B cell (primary cell): ENCODE measurements around the gene SLC25A26. TPM values are rescaled to one million over a fixed set of nuclear protein-coding genes. Genes with fewer than 3 reads are reported as not detected.

Source experiments
- ATAC-seq: fragments of 200-7000 bp; cut with Tn5 transposase; one replicate; pipeline ENCODE4 v1.10.0; 2021; ENCODE audit warnings: low read depth, mild to moderate bottlenecking, moderate number of reproducible peaks, moderate library complexity
- CTCF ChIA-PET: fragments of 350-600 bp; sonication (Branson Sonifier 250); formaldehyde crosslinking; loops from one replicate; lab custom pipeline; 2021; ENCODE audit warnings: antibody characterized with exemption, inconsistent platforms; lab: Charles Lee
- POLR2A ChIA-PET: fragments of 350-600 bp; sonication (Branson Sonifier 250); formaldehyde crosslinking; loops from one replicate; lab custom pipeline; 2021; ENCODE audit warnings: antibody characterized with exemption; lab: Charles Lee
- DNase-seq: peaks from one replicate; pipeline ENCODE4 v3.0.0; 2013
- H2AFZ ChIP-seq: 2 replicates; pipeline ENCODE4 v1.6.1; 2012; ENCODE audit warnings: mild to moderate bottlenecking, low read depth, low read length; ENCODE audit not compliant: insufficient read depth, poor library complexity, severe bottlenecking
- H3K27ac ChIP-seq, 2 donors: 1 replicate in 1 of 2; 2 replicates in 1 of 2; pipeline ENCODE4 v1.5.1; 2012 to 2013; ENCODE audit warnings: low read length in 2 of 2, mild to moderate bottlenecking in 2 of 2, moderate library complexity in 1 of 2
- H3K27me3 ChIP-seq, 4 experiments: fragments of 200-600 bp in 1 of 4; sonication (generic) in 1 of 4; replicated peaks in 1 of 4; 1 replicate in 2 of 4; 2 replicates in 2 of 4; pipeline versions ENCODE4 v1.6.1 to v1.7.0; 2013 to 2016; ENCODE audit warnings: low read length in 3 of 4, mild to moderate bottlenecking in 2 of 4, mixed read lengths in 1 of 4, moderate library complexity in 1 of 4; ENCODE audit not compliant: insufficient read depth in 4 of 4, control insufficient read depth in 3 of 4; ENCODE audit errors: control extremely low read depth in 1 of 4
- H3K36me3 ChIP-seq, 2 experiments: replicated peaks in 1 of 2; 1 replicate in 1 of 2; 2 replicates in 1 of 2; pipeline versions ENCODE4 v1.6.1 to v1.7.1; 2013; ENCODE audit warnings: low read length in 1 of 2; ENCODE audit not compliant: insufficient read depth in 2 of 2, control insufficient read depth in 1 of 2; ENCODE audit errors: control extremely low read depth in 1 of 2, extremely low read depth in 1 of 2
- H3K4me1 ChIP-seq, 2 donors: fragments of 200-600 bp in 1 of 2; sonication (generic) in 1 of 2; 1 replicate in 1 of 2; 2 replicates in 1 of 2; pipeline versions ENCODE4 v1.5.1 to v1.6.1; 2013 to 2017; ENCODE audit warnings: low read length in 2 of 2; ENCODE audit not compliant: control insufficient read depth in 2 of 2, insufficient read depth in 2 of 2
- H3K4me2 ChIP-seq: replicated peaks from 2 replicates; pipeline ENCODE3; 2012; ENCODE audit warnings: mild to moderate bottlenecking, low read depth, low read length; ENCODE audit not compliant: poor library complexity, severe bottlenecking
- H3K4me3 ChIP-seq, 5 experiments: fragments of 200-600 bp in 1 of 5; sonication (generic) in 1 of 5; 1 replicate in 3 of 5; 2 replicates in 2 of 5; pipeline versions ENCODE4 v1.5.1 to v1.7.0; 2011 to 2016; ENCODE audit warnings: low read length in 4 of 5, mild to moderate bottlenecking in 4 of 5, low read depth in 2 of 5, control low read depth in 1 of 5, moderate library complexity in 1 of 5; ENCODE audit not compliant: insufficient read depth in 1 of 5; ENCODE audit errors: control extremely low read depth in 1 of 5, extremely low read depth in 1 of 5
- H3K79me2 ChIP-seq: fragments of 200-600 bp; sonication (generic); one replicate; pipeline ENCODE4 v1.6.0; 2016; ENCODE audit warnings: low read length; ENCODE audit not compliant: control insufficient read depth, insufficient read depth
- H3K9ac ChIP-seq: fragments of 200-600 bp; sonication (generic); 2 replicates; pipeline ENCODE4 v1.6.1; 2017; ENCODE audit warnings: mild to moderate bottlenecking, low read length, moderate library complexity
- H3K9me3 ChIP-seq, 3 donors: one replicate each; pipeline versions ENCODE4 v1.6.1 to v1.7.1; 2013; ENCODE audit warnings: low read length in 2 of 3; ENCODE audit not compliant: control insufficient read depth in 2 of 3, insufficient read depth in 1 of 3; ENCODE audit errors: control extremely low read depth in 1 of 3
- H4K20me1 ChIP-seq: 2 replicates; pipeline ENCODE4 v1.6.0; 2012; ENCODE audit warnings: mild to moderate bottlenecking, low read length; ENCODE audit not compliant: insufficient read depth, control insufficient read depth, poor library complexity, severe bottlenecking
- H3K27ac Mint-ChIP-seq: one replicate; pipeline ENCODE4 v1.8.0; 2021; ENCODE audit warnings: mixed read lengths
- H3K27me3 Mint-ChIP-seq: one replicate; pipeline ENCODE4 v1.8.0; 2021; ENCODE audit warnings: mixed read lengths
- H3K4me1 Mint-ChIP-seq: one replicate; pipeline ENCODE4 v1.8.0; 2021; ENCODE audit warnings: mixed read lengths
- H3K4me3 Mint-ChIP-seq: one replicate; pipeline ENCODE4 v1.8.0; 2021; ENCODE audit warnings: mixed read lengths
- H3K9me3 Mint-ChIP-seq: one replicate; pipeline ENCODE4 v1.8.0; 2022; ENCODE audit warnings: mixed read lengths; ENCODE audit not compliant: insufficient read depth
- CTCF ChIP-seq: fragments of 200-600 bp; IDR thresholded peaks from one replicate; pipeline ENCODE4 v1.8.0; 2022; ENCODE audit warnings: antibody characterized with exemption, mild to moderate bottlenecking
- EZH2 ChIP-seq: IDR thresholded peaks from 2 replicates; pipeline ENCODE4 v1.6.1; 2012; ENCODE audit warnings: borderline replicate concordance, low read depth, mild to moderate bottlenecking, moderate library complexity, low read length; ENCODE audit not compliant: insufficient read depth, poor library complexity, severe bottlenecking
- WGBS: methylation state at CpG from one replicate; pipeline ENCODE4 v1.1.5; 2013; ENCODE audit warnings: missing lambda C conversion rate; ENCODE audit not compliant: insufficient coverage; 5-methylcytosine and 5-hydroxymethylcytosine counted together
- intact Hi-C: fragments of 100-400 bp; cut with micrococcal nuclease; formaldehyde crosslinking; loops from one replicate; pipeline ENCODE4 v1.10.0; 2022
- polyA plus RNA-seq: library from polyadenylated mRNA; depleted of rRNA; stranded (reverse); fragments of >200 nt; gene quantifications from 2 replicates; pipeline ENCODE4 v1.2.3, GENCODE V29; 2012
- total RNA-seq, 2 donors: library from RNA; stranded (reverse); fragments of 120-200 nt in 1 of 2; gene quantifications; 1 replicate in 1 of 2; 2 replicates in 1 of 2; pipeline versions ENCODE4 v1.2.3 to v1.2.4, GENCODE V29; 2013 to 2022

The SLC25A26 gene
- total and polyA plus RNA-seq, 2 donors (not counting 1 experiment from before 2014, with no cell fraction given): 22.3 to 23.8 TPM

GRCh38 chr3:66259566-66260255 is 38.9 kb downstream of the SLC25A26 start:
- H4K20me1 ChIP-seq: peaks cover 34% of the 10 kb centered on the region
- peaks cover 12 to 14% of the 10 kb centered on the region in 2 donors for H3K4me1 ChIP-seq
- 96% methylated on average over 6 of the region's 9 CpGs for WGBS
- H2AFZ ChIP-seq: no peak overlapping the region
- H3K27me3 ChIP-seq: no peaks in the 10 kb centered on the region
- Mint-ChIP-seq H3K4me3 (no peak overlapping the region), H3K27me3 (no peaks in the 10 kb centered on the region), H3K27ac (no peak overlapping the region), H3K4me1 (peaks cover 14% of the 10 kb centered on the region), H3K9me3 (no peaks in the 10 kb centered on the region)
- no peak overlapping the region for H3K9ac ChIP-seq
- intact Hi-C loops: no loop called here
- H3K36me3 ChIP-seq: peaks cover 0 to 5% of the 10 kb centered on the region in 2 experiments
- H3K4me2 ChIP-seq: no peak overlapping the region
- no peak overlapping the region for H3K27ac ChIP-seq
- ATAC-seq (no peak), DNase-seq (no peak)
- ChIA-PET POLR2A (no interaction called here), CTCF (interaction anchor here (1.1 to 1.2 kb wide), 2 partner anchors 557 to 563 kb away, joined by 3 read pairs; no protein-coding TSS in a partner anchor)
- H3K79me2 ChIP-seq: peaks cover 11% of the 10 kb centered on the region
- no peak for TF ChIP-seq EZH2
- TF ChIP-seq CTCF: no peak
- H3K9me3 ChIP-seq: no peaks in the 10 kb centered on the region
- no peak overlapping the region for H3K4me3 ChIP-seq

- intact Hi-C loops: no loop called here
- no peak overlapping the region for H3K27ac Mint-ChIP-seq
- no peak for ATAC-seq
- TF ChIP-seq EZH2: no peak
- no peak for TF ChIP-seq CTCF
- H3K4me1 Mint-ChIP-seq: peaks cover 7% of the 10 kb centered on the region
- H3K27me3 Mint-ChIP-seq: no peaks in the 10 kb centered on the region
- H3K9me3 ChIP-seq: no peaks in the 10 kb centered on the region
- H3K36me3 ChIP-seq: peaks cover 0 to 5% of the 10 kb centered on the region in 2 experiments
- no peak for DNase-seq
- peaks cover 11% of the 10 kb centered on the region for H3K79me2 ChIP-seq
- H3K9me3 Mint-ChIP-seq: no peaks in the 10 kb centered on the region
- H3K27me3 ChIP-seq: no peaks in the 10 kb centered on the region
- no peak overlapping the region for H3K9ac ChIP-seq
- WGBS: no CpG with 5 or more reads among the region's 4 CpGs
- POLR2A ChIA-PET: no interaction called here
- H3K4me1 ChIP-seq: peaks cover 7 to 8% of the 10 kb centered on the region in 2 donors
- no peak overlapping the region for H3K4me3 Mint-ChIP-seq
- peaks cover 34% of the 10 kb centered on the region for H4K20me1 ChIP-seq
- CTCF ChIA-PET: interaction anchor here (1.1 to 1.2 kb wide), 2 partner anchors 556 to 562 kb away, joined by 3 read pairs; no protein-coding TSS in a partner anchor
- H3K27ac ChIP-seq: no peak overlapping the region
- no peak overlapping the region for H3K4me2 ChIP-seq
- no peak overlapping the region for H2AFZ ChIP-seq
- no peak overlapping the region for H3K4me3 ChIP-seq
These were observed 39.6 kb downstream of the SLC25A26 start for GRCh38 chr3:66260431-66260830.
